HUES64 (cell line): Measurements from ENCODE around the gene UBE2F.

Source experiments
- H3K27ac ChIP-seq: 2 replicates; pipeline ENCODE4 v1.7.0; 2013; ENCODE audit warnings: low read depth, low read length, inconsistent platforms
- H3K27me3 ChIP-seq: 2 replicates; pipeline ENCODE4 v1.6.1; 2013; ENCODE audit warnings: mild to moderate bottlenecking, low read length; ENCODE audit not compliant: insufficient read depth
- H3K36me3 ChIP-seq: 2 replicates; pipeline ENCODE4 v1.6.1; 2013; ENCODE audit warnings: mild to moderate bottlenecking, low read length; ENCODE audit not compliant: insufficient read depth
- H3K4me1 ChIP-seq: 2 replicates; pipeline ENCODE4 v1.6.1; 2013; ENCODE audit warnings: mild to moderate bottlenecking, low read length, moderate library complexity; ENCODE audit not compliant: insufficient read depth
- H3K4me3 ChIP-seq: 2 replicates; pipeline ENCODE4 v1.5.1; 2013; ENCODE audit warnings: mild to moderate bottlenecking, low read length, moderate library complexity
- H3K9ac ChIP-seq: 2 replicates; pipeline ENCODE4 v1.6.1; 2013; ENCODE audit warnings: mild to moderate bottlenecking, low read depth, low read length
- H3K9me3 ChIP-seq: 2 replicates; pipeline ENCODE4 v1.6.1; 2013; ENCODE audit warnings: low read depth, low read length; ENCODE audit not compliant: insufficient read depth
- WGBS: fragments of 150-250, 120-280 bp; methylation state at CpG from one replicate; pipeline ENCODE4 v1.1.7; 2013; ENCODE audit warnings: missing lambda C conversion rate; 5-methylcytosine and 5-hydroxymethylcytosine counted together

UBE2F gene

GRCh38 chr2:238003234-238004031 lies 36.6 kb downstream of the UBE2F start:
- Histone ChIP-seq H3K9ac (no peak overlapping the region), H3K36me3 (peaks cover 4% of the 10 kb centered on the region), H3K4me3 (no peak overlapping the region), H3K9me3 (peaks cover 2% of the 10 kb centered on the region; the same call in 1 of the 2 replicates), H3K27me3 (no peaks in the 10 kb centered on the region), H3K27ac (no peak overlapping the region), H3K4me1 (no peaks in the 10 kb centered on the region)
- 96% methylated on average over 4 of the region's 7 CpGs for WGBS

GRCh38 chr2:238004077-238004830 lies 37.4 kb downstream of the UBE2F start:
- Histone ChIP-seq H3K27ac (no peak overlapping the region), H3K4me3 (no peak overlapping the region), H3K9me3 (peaks cover 2% of the 10 kb centered on the region; the same call in 1 of the 2 replicates), H3K36me3 (peaks cover 4% of the 10 kb centered on the region), H3K4me1 (no peaks in the 10 kb centered on the region), H3K27me3 (no peaks in the 10 kb centered on the region), H3K9ac (no peak overlapping the region)
- 87% methylated on average over 1 of the region's 3 CpGs for WGBS

GRCh38 chr2:238005528-238005927 lies 38.7 kb downstream of the UBE2F start:
- H3K9ac ChIP-seq = no peak overlapping the region
- no CpG with 5 or more reads among the region's 1 CpG for WGBS
- H3K36me3 ChIP-seq = peaks cover 4% of the 10 kb centered on the region; the same call in 1 of the 2 replicates
- H3K9me3 ChIP-seq = no peaks in the 10 kb centered on the region
- H3K27me3 ChIP-seq = no peaks in the 10 kb centered on the region
- H3K27ac ChIP-seq = no peak overlapping the region
- no peak overlapping the region for H3K4me3 ChIP-seq
- H3K4me1 ChIP-seq = no peaks in the 10 kb centered on the region

- Histone ChIP-seq H3K27me3 (no peaks in the 10 kb centered on the region), H3K9ac (no peak overlapping the region), H3K4me3 (no peak overlapping the region), H3K9me3 (no peaks in the 10 kb centered on the region), H3K36me3 (peaks cover 4% of the 10 kb centered on the region; the same call in 1 of the 2 replicates), H3K27ac (no peak overlapping the region), H3K4me1 (no peaks in the 10 kb centered on the region)
These were observed 39.7 kb downstream of the UBE2F start for GRCh38 chr2:238006510-238006909.

- Histone ChIP-seq H3K4me1 (no peaks in the 10 kb centered on the region), H3K27ac (no peak overlapping the region), H3K27me3 (no peaks in the 10 kb centered on the region), H3K9ac (no peak overlapping the region), H3K9me3 (no peaks in the 10 kb centered on the region), H3K36me3 (peaks cover 4% of the 10 kb centered on the region; the same call in 1 of the 2 replicates), H3K4me3 (no peak overlapping the region)
- WGBS = 94% methylated on average over 6 of the region's 6 CpGs
These were observed 41.1 kb downstream of the UBE2F start for GRCh38 chr2:238007924-238008323.

GRCh38 chr2:238009563-238009962 lies 42.7 kb downstream of the UBE2F start:
- H3K27me3 ChIP-seq = no peaks in the 10 kb centered on the region
- no peak overlapping the region for H3K27ac ChIP-seq
- WGBS = 99% methylated on average over 2 of the region's 2 CpGs
- H3K9ac ChIP-seq = no peak overlapping the region
- no peak overlapping the region for H3K4me3 ChIP-seq
- H3K4me1 ChIP-seq = no peaks in the 10 kb centered on the region
- H3K36me3 ChIP-seq = no peaks in the 10 kb centered on the region
- no peaks in the 10 kb centered on the region for H3K9me3 ChIP-seq

- H3K9me3 ChIP-seq = no peaks in the 10 kb centered on the region
- no peaks in the 10 kb centered on the region for H3K36me3 ChIP-seq
- H3K4me3 ChIP-seq = no peak overlapping the region
- H3K27me3 ChIP-seq = no peaks in the 10 kb centered on the region
- WGBS = 92% methylated on average over 1 of the region's 1 CpG
- H3K9ac ChIP-seq = no peak overlapping the region
- no peak overlapping the region for H3K27ac ChIP-seq
- no peaks in the 10 kb centered on the region for H3K4me1 ChIP-seq
These were observed 43.8 kb downstream of the UBE2F start for GRCh38 chr2:238010572-238010971.

- Histone ChIP-seq H3K4me1 (no peaks in the 10 kb centered on the region), H3K36me3 (peaks cover 4% of the 10 kb centered on the region; the same call in 1 of the 2 replicates), H3K9me3 (no peaks in the 10 kb centered on the region), H3K4me3 (no peak overlapping the region), H3K27ac (no peak overlapping the region), H3K27me3 (no peaks in the 10 kb centered on the region), H3K9ac (no peak overlapping the region)
- 91% methylated on average over 7 of the region's 7 CpGs for WGBS
These were observed 47.0 kb downstream of the UBE2F start for GRCh38 chr2:238013806-238014205.

- no peak overlapping the region for H3K4me3 ChIP-seq
- no peaks in the 10 kb centered on the region for H3K27me3 ChIP-seq
- no peaks in the 10 kb centered on the region for H3K9me3 ChIP-seq
- no peaks in the 10 kb centered on the region for H3K4me1 ChIP-seq
- 66% methylated on average over 4 of the region's 4 CpGs for WGBS
- peaks cover 9% of the 10 kb centered on the region; the same call in 1 of the 2 replicates for H3K36me3 ChIP-seq
- no peak overlapping the region for H3K27ac ChIP-seq
- no peak overlapping the region for H3K9ac ChIP-seq
These were observed 48.9 kb downstream of the UBE2F start for GRCh38 chr2:238015705-238016104.

GRCh38 chr2:238016526-238016925 lies 49.7 kb downstream of the UBE2F start:
- H3K4me1 ChIP-seq = no peaks in the 10 kb centered on the region
- no peaks in the 10 kb centered on the region for H3K9me3 ChIP-seq
- H3K9ac ChIP-seq = no peak overlapping the region
- no peaks in the 10 kb centered on the region for H3K27me3 ChIP-seq
- no peak overlapping the region for H3K4me3 ChIP-seq
- H3K36me3 ChIP-seq = peaks cover 14% of the 10 kb centered on the region
- H3K27ac ChIP-seq = no peak overlapping the region
- WGBS = 94% methylated on average over 8 of the region's 8 CpGs

- H3K36me3 ChIP-seq = peaks cover 15% of the 10 kb centered on the region
- no peak overlapping the region for H3K4me3 ChIP-seq
- H3K27me3 ChIP-seq = no peaks in the 10 kb centered on the region
- H3K9ac ChIP-seq = no peak overlapping the region
- H3K4me1 ChIP-seq = no peaks in the 10 kb centered on the region
- H3K27ac ChIP-seq = no peak overlapping the region
- no peaks in the 10 kb centered on the region for H3K9me3 ChIP-seq
- WGBS = 98% methylated on average over 2 of the region's 2 CpGs
These were observed 53.1 kb downstream of the UBE2F start for GRCh38 chr2:238019962-238020361.
